Endothelial cell of umbilical vein (primary cell): ENCODE results near the gene RSPH3. TPM values are rescaled to one million over a fixed set of nuclear protein-coding genes. Genes with fewer than 3 reads are reported as not detected.

Experiments
- BruUV-seq: library from RNA; stranded (reverse); fragments of 400-500 nt; replicated peaks from 2 replicates; lab custom pipeline; 2021; lab: Mats Ljungman, UMichigan
- CTCF ChIA-PET: fragments of 300-600, 350-600 bp; sonication (Branson Sonifier 250); formaldehyde crosslinking; loops from one replicate; lab custom pipeline; 2021; ENCODE audit warnings: antibody characterized with exemption, inconsistent platforms; lab: Charles Lee
- POLR2A ChIA-PET: fragments of 300-600, 350-600 bp; sonication (Branson Sonifier 250); formaldehyde crosslinking; loops from one replicate; lab custom pipeline; 2021; ENCODE audit warnings: antibody characterized with exemption, inconsistent platforms; lab: Charles Lee
- DNase-seq: peaks from one replicate; pipeline ENCODE4 v3.0.0-alpha.2; 2011; ENCODE audit warnings: low read depth, low spot score
- FAIRE-seq: peaks from 2 replicates; lab custom pipeline; 2011; peaks lifted over from hg19 to GRCh38; lab: Jason Lieb, UNC
- H2AFZ ChIP-seq: 2 replicates; pipeline ENCODE4 v1.6.0; 2012; ENCODE audit warnings: low read depth, low read length, control low read depth, inconsistent platforms
- H3K27ac ChIP-seq: 2 replicates; pipeline ENCODE4 v1.5.1; 2011; ENCODE audit warnings: low read depth, mild to moderate bottlenecking, control low read depth, low read length, moderate library complexity; ENCODE audit not compliant: insufficient read depth
- H3K27me3 ChIP-seq, 2 experiments: 2 replicates each; pipeline versions ENCODE4 v1.6.0 to v1.6.1; 2011; ENCODE audit warnings: low read length in 2 of 2, mixed read lengths in 1 of 2; ENCODE audit not compliant: control insufficient read depth in 2 of 2, insufficient read depth in 2 of 2
- H3K36me3 ChIP-seq, 2 experiments: 2 replicates in 1 of 2; 3 replicates in 1 of 2; pipeline ENCODE4 v1.5.1; 2011; ENCODE audit warnings: low read length in 2 of 2, mild to moderate bottlenecking in 1 of 2, moderate library complexity in 1 of 2; ENCODE audit not compliant: control insufficient read depth in 2 of 2, insufficient read depth in 2 of 2; ENCODE audit errors: extremely low read depth in 1 of 2
- H3K4me1 ChIP-seq: 3 replicates; pipeline ENCODE4 v1.5.1; 2011; ENCODE audit warnings: mild to moderate bottlenecking, low read length; ENCODE audit not compliant: control insufficient read depth, insufficient read depth; ENCODE audit errors: extremely low read depth
- H3K4me2 ChIP-seq: 2 replicates; pipeline ENCODE4 v1.6.1; 2011; ENCODE audit warnings: low read length, control low read depth, mixed read lengths; ENCODE audit not compliant: insufficient read depth
- H3K4me3 ChIP-seq, 3 experiments: fragments of 200-600 bp in 1 of 3; sonication (generic), shearing (Covaris generic) in 1 of 3; replicated peaks in 1 of 3; 2 replicates each; pipeline ENCODE4 v1.5.1; 2011 to 2016; ENCODE audit warnings: control low read depth in 3 of 3, low read length in 3 of 3, mild to moderate bottlenecking in 2 of 3, inconsistent platforms in 1 of 3, low read depth in 1 of 3, moderate library complexity in 1 of 3; ENCODE audit not compliant: insufficient read depth in 1 of 3
- H3K79me2 ChIP-seq: 2 replicates; pipeline ENCODE4 v1.6.0; 2012; ENCODE audit warnings: low read length, inconsistent platforms; ENCODE audit not compliant: control insufficient read depth, insufficient read depth
- H3K9ac ChIP-seq: replicated peaks from 2 replicates; pipeline ENCODE3; 2011; ENCODE audit warnings: low read length, control low read depth; ENCODE audit not compliant: insufficient read depth; ENCODE audit errors: extremely low read depth
- H3K9me1 ChIP-seq: replicated peaks from 3 replicates; pipeline ENCODE4 v1.6.0; 2011; ENCODE audit warnings: mild to moderate bottlenecking, low read length; ENCODE audit not compliant: control insufficient read depth, insufficient read depth; ENCODE audit errors: extremely low read depth
- H3K9me3 ChIP-seq: replicated peaks from 2 replicates; pipeline ENCODE4 v1.5.1; 2012; ENCODE audit warnings: low read length, inconsistent platforms; ENCODE audit not compliant: control insufficient read depth, insufficient read depth
- H4K20me1 ChIP-seq: replicated peaks from 2 replicates; pipeline ENCODE3; 2011; ENCODE audit warnings: mild to moderate bottlenecking, low read length; ENCODE audit not compliant: control insufficient read depth, insufficient read depth; ENCODE audit errors: extremely low read depth
- EZH2 ChIP-seq: IDR thresholded peaks from 2 replicates; pipeline ENCODE4 v1.6.1; 2012; ENCODE audit warnings: borderline replicate concordance, low read depth, mild to moderate bottlenecking, moderate library complexity, low read length, inconsistent platforms; ENCODE audit not compliant: severe bottlenecking
- FOS ChIP-seq: IDR thresholded peaks from 2 replicates; pipeline ENCODE4 v1.6.1; 2011; ENCODE audit warnings: mild to moderate bottlenecking, low read length, moderate library complexity, borderline replicate concordance; ENCODE audit not compliant: insufficient read depth
- GATA2 ChIP-seq: IDR thresholded peaks from 2 replicates; pipeline ENCODE4 v1.7.0; 2011; ENCODE audit warnings: low read depth, mild to moderate bottlenecking, moderate library complexity, mixed read lengths, low read length; ENCODE audit not compliant: insufficient read length, insufficient read depth
- JUN ChIP-seq: IDR thresholded peaks from 2 replicates; pipeline ENCODE4 v1.6.1; 2011; ENCODE audit warnings: borderline replicate concordance, low read depth; ENCODE audit not compliant: insufficient read length, insufficient read depth
- MYC ChIP-seq: IDR thresholded peaks from one replicate; pipeline ENCODE4 v1.6.1; 2011; ENCODE audit warnings: mild to moderate bottlenecking, low read depth, low read length
- POLR2A ChIP-seq: IDR thresholded peaks from 2 replicates; pipeline ENCODE4 v1.6.1; 2012; ENCODE audit warnings: low read depth, mild to moderate bottlenecking, control low read depth, low read length
- POLR2AphosphoS5 ChIP-seq: IDR thresholded peaks from 2 replicates; pipeline ENCODE4 v1.6.1; 2012; ENCODE audit warnings: low read depth, mild to moderate bottlenecking, control low read depth, low read length, moderate library complexity; ENCODE audit not compliant: insufficient read depth
- dilution Hi-C: fragments of 300-500 bp; cut with MboI; formaldehyde crosslinking; loops from one replicate; pipeline ENCODE4 v1.15.0; 2019; ENCODE audit warnings: low sequenced_read_pairs; ENCODE audit not compliant: extremely low pct_ligation_motif_present
- intact Hi-C: fragments of 100-400 bp; cut with micrococcal nuclease; formaldehyde crosslinking; loops from one replicate; pipeline ENCODE4 v1.10.0; 2022
- polyA plus RNA-seq, 4 experiments: library from polyadenylated mRNA; depleted of rRNA in 3 of 4; stranded (reverse) in 3 of 4; unstranded in 1 of 4; fragments of >200 nt; gene quantifications; 2 replicates each; pipeline versions ENCODE4 v1.2.1 to v1.2.3, GENCODE V29; 2011 to 2012; ENCODE audit warnings: missing spikeins in 1 of 4
- total RNA-seq: library from RNA; stranded (reverse); gene quantifications from 2 replicates; pipeline ENCODE4 v1.2.3, GENCODE V29; 2021
- TF ChIP-seq, protein P1 (sequence below), 2 donors: IDR thresholded peaks; 1 replicate in 1 of 2; 2 replicates in 1 of 2; pipeline ENCODE4 v1.5.1; 2011; ENCODE audit warnings: low read length in 2 of 2, mild to moderate bottlenecking in 2 of 2, moderate library complexity in 2 of 2, control low read depth in 1 of 2, inconsistent platforms in 1 of 2, low read depth in 1 of 2; ENCODE audit not compliant: insufficient read depth in 1 of 2; ENCODE audit errors: extremely low read depth in 1 of 2
- TF ChIP-seq, protein P2 (sequence below): IDR thresholded peaks from 2 replicates; pipeline ENCODE4 v1.6.1; 2011; ENCODE audit not compliant: insufficient read depth, insufficient read length

The RSPH3 gene
- total and polyA plus RNA-seq, 2 donors (not counting 3 experiments of a cell fraction or from before 2014, with no cell fraction given), result 0.66 to 3.3 TPM

- dilution Hi-C loops, result no loop called here
- BruUV-seq, result no TSS peak
- no peak overlapping the region for H3K27ac ChIP-seq
- ChIA-PET CTCF (interaction anchor here (0.7 to 6.7 kb wide), 16 partner anchors 9 to 311 kb away, joined by 3 to 66 read pairs (median 4); partner anchors contain the start of gene EZR), POLR2A (no interaction called here)
- H3K4me1 ChIP-seq, result no peaks in the 10 kb centered on the region
- H2AFZ ChIP-seq, result no peak overlapping the region
- FAIRE-seq (no peak), DNase-seq (no peak)
- H3K9me3 ChIP-seq, result no peaks in the 10 kb centered on the region
- H3K4me2 ChIP-seq, result no peak overlapping the region
- no peak overlapping the region for H3K9ac ChIP-seq
- no peaks in the 10 kb centered on the region for H3K79me2 ChIP-seq
- no peaks in the 10 kb centered on the region for H3K27me3 ChIP-seq
- no peaks in the 10 kb centered on the region for H3K9me1 ChIP-seq
- no peak for TF ChIP-seq FOS
- no peak for TF ChIP-seq EZH2
- TF ChIP-seq, protein P1, sequence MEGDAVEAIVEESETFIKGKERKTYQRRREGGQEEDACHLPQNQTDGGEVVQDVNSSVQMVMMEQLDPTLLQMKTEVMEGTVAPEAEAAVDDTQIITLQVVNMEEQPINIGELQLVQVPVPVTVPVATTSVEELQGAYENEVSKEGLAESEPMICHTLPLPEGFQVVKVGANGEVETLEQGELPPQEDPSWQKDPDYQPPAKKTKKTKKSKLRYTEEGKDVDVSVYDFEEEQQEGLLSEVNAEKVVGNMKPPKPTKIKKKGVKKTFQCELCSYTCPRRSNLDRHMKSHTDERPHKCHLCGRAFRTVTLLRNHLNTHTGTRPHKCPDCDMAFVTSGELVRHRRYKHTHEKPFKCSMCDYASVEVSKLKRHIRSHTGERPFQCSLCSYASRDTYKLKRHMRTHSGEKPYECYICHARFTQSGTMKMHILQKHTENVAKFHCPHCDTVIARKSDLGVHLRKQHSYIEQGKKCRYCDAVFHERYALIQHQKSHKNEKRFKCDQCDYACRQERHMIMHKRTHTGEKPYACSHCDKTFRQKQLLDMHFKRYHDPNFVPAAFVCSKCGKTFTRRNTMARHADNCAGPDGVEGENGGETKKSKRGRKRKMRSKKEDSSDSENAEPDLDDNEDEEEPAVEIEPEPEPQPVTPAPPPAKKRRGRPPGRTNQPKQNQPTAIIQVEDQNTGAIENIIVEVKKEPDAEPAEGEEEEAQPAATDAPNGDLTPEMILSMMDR (IDR thresholded peaks at IDR 0.05; ENCODE audit: extremely low read depth in 1 of 2, insufficient read depth in 1 of 2, low read depth in 1 of 2, low read length in 2 of 2), result no peak
- TF ChIP-seq POLR2AphosphoS5, result no peak
- no peak for TF ChIP-seq JUN
- no peak for TF ChIP-seq MYC
- no peak for TF ChIP-seq POLR2A
- no peak for TF ChIP-seq GATA2
- TF ChIP-seq, protein P2, sequence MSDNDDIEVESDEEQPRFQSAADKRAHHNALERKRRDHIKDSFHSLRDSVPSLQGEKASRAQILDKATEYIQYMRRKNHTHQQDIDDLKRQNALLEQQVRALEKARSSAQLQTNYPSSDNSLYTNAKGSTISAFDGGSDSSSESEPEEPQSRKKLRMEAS, result no peak
- no peaks in the 10 kb centered on the region for H3K36me3 ChIP-seq
- no peak overlapping the region for H3K4me3 ChIP-seq
- intact Hi-C loops, result no loop called here
- no peaks in the 10 kb centered on the region for H4K20me1 ChIP-seq
Measured at GRCh38 chr6:158970640-158971275, 29.2 kb downstream of the RSPH3 start.
